MM.1S (cell line): ENCODE data around the gene RABGGTB.

Source experiments
- CTCF ChIP-seq: fragments of 300-600 bp; sonication (generic); IDR thresholded peaks from 2 replicates; pipeline ENCODE4 v1.5.1; 2016; ENCODE audit warnings: antibody characterized with exemption, low read length, mixed read lengths
- EZH2 ChIP-seq: fragments of 300-600 bp; sonication (generic); optimal IDR thresholded peaks from 2 replicates; pipeline ENCODE3; 2017; ENCODE audit warnings: low read depth, mild to moderate bottlenecking, antibody characterized with exemption, low read length, mixed read lengths
- EZH2phosphoT487 ChIP-seq: fragments of 300-600 bp; sonication (generic); IDR thresholded peaks from 2 replicates; pipeline ENCODE4 v1.6.1; 2018; ENCODE audit warnings: antibody characterized with exemption, low read length

- TF ChIP-seq CTCF (no peak), EZH2 (no peak), EZH2phosphoT487 (no peak)
Observed at GRCh38 chr1:75836528-75837100, 50.6 kb downstream of the RABGGTB start.
